ENCODE data around the gene ADAMTS9. TPM values are rescaled to one million over a fixed set of nuclear protein-coding genes. Genes with fewer than 3 reads are reported as not detected.

ADAMTS9 gene
- total and polyA plus RNA-seq, 9 of the 15 experiments (the other 6 are each of a cell fraction or from before 2014, with no cell fraction given): 0.05 to 0.32 (median 0.13) TPM; not detected in 2

GRCh38 chr3:64494526-64494925 lies 193.3 kb downstream of the ADAMTS9 start:
- Histone ChIP-seq H3K4me3 (no peak overlapping the region), H3K9ac (ENCODE audit: insufficient read depth in 1 of 2, low read depth in 2 of 2, low read length in 2 of 2) (no peak overlapping the region), H3K79me2 (ENCODE audit: control insufficient read depth, insufficient read depth, low read length) (no peaks in the 10 kb centered on the region), H3K9me3 (replicated peaks; ENCODE audit: control insufficient read depth, insufficient read depth, low read depth, low read length) (no peaks in the 10 kb centered on the region), H3K9me1 (ENCODE audit: control insufficient read depth, insufficient read depth, low read length) (no peaks in the 10 kb centered on the region), H4K20me1 (replicated peaks; ENCODE audit: control insufficient read depth, insufficient read depth, low read length) (no peaks in the 10 kb centered on the region), H3K27me3 (ENCODE audit: control insufficient read depth in 2 of 2, insufficient read depth in 2 of 2, low read length in 2 of 2) (peaks cover 0 to 6% of the 10 kb centered on the region in 2 experiments; a peak in 1 of 5 replicates), H3K27ac (ENCODE audit: extremely low read depth, low read depth, low read length) (no peak overlapping the region), H3K4me2 (ENCODE audit: insufficient read depth, low read length) (no peak overlapping the region), H2AFZ (ENCODE audit: low read depth, low read length) (no peak overlapping the region), H3K4me1 (replicated peaks in 1 of 2; ENCODE audit: control insufficient read depth in 2 of 2, insufficient read depth in 2 of 2, low read length in 2 of 2) (no peaks in the 10 kb centered on the region), H3K36me3 (ENCODE audit: control insufficient read depth, insufficient read depth, low read length) (no peaks in the 10 kb centered on the region)
- FAIRE-seq (no peak), ATAC-seq (no peak), DNase-seq (ENCODE audit: extremely low read depth in 1 of 4, low spot score in 3 of 4) (no peak)
- BruUV-seq (replicated peaks): no TSS peak
- intact Hi-C loops (cut with micrococcal nuclease): no loop called here
- ChIA-PET POLR2A (no interaction called here), CTCF (ENCODE audit: low intra/inter-chr PET ratio) (no interaction called here)
- 0% methylated on average over 2 of the region's 2 CpGs for WGBS (ENCODE audit: insufficient coverage, low coverage, missing lambda C conversion rate)
- TF ChIP-seq ZBTB11 (CRISPR knock-in tag; IDR thresholded peaks at IDR 0.05) (peak in 1 of 3 experiments; percentile 71; a peak in 1 of 6 replicates), GABPB2 (CRISPR knock-in tag; conservative IDR thresholded peaks at IDR 0.05) (no peak)
- in situ Hi-C loops (cut with MboI): no loop called here

All from K562 (cell line).